Activated naive CD4-positive, alpha-beta T cell treated with anti-CD3 and anti-CD28 coated beads, Interleukin-2, amount 10 ng/mL, durations not matched to agents 7 days and 5 days (primary cell): ENCODE measurements around the gene CLSTN3.
"Not testable (repeated sequence)": the region's sequence is repeated elsewhere in the genome, so short reads cannot be mapped to it uniquely, and the experiment has no call there.

Experiments used
- CTCF ChIA-PET: fragments of 350-600 bp; sonication (Branson Sonifier 250); formaldehyde crosslinking; loops from one replicate; lab custom pipeline; 2021; ENCODE audit warnings: antibody characterized with exemption; lab: Charles Lee
- DNase-seq: peaks from one replicate; pipeline ENCODE4 v3.0.0-alpha.2; 2020
- H3K27ac Mint-ChIP-seq: one replicate; pipeline ENCODE4 v1.8.0; 2021; ENCODE audit warnings: mild to moderate bottlenecking, moderate library complexity, mixed read lengths
- H3K27me3 Mint-ChIP-seq: one replicate; pipeline ENCODE4 v1.8.0; 2021; ENCODE audit warnings: mild to moderate bottlenecking, mixed read lengths
- H3K36me3 Mint-ChIP-seq: one replicate; pipeline ENCODE4 v1.8.0; 2021; ENCODE audit warnings: mixed read lengths
- H3K4me1 Mint-ChIP-seq: one replicate; pipeline ENCODE4 v1.8.0; 2021; ENCODE audit warnings: mixed read lengths
- H3K4me3 Mint-ChIP-seq: one replicate; pipeline ENCODE4 v1.8.0; 2021; ENCODE audit warnings: mild to moderate bottlenecking, moderate library complexity, mixed read lengths
- H3K9me3 Mint-ChIP-seq: one replicate; pipeline ENCODE4 v1.8.0; 2021; ENCODE audit warnings: mixed read lengths

Gene CLSTN3

DNA sequence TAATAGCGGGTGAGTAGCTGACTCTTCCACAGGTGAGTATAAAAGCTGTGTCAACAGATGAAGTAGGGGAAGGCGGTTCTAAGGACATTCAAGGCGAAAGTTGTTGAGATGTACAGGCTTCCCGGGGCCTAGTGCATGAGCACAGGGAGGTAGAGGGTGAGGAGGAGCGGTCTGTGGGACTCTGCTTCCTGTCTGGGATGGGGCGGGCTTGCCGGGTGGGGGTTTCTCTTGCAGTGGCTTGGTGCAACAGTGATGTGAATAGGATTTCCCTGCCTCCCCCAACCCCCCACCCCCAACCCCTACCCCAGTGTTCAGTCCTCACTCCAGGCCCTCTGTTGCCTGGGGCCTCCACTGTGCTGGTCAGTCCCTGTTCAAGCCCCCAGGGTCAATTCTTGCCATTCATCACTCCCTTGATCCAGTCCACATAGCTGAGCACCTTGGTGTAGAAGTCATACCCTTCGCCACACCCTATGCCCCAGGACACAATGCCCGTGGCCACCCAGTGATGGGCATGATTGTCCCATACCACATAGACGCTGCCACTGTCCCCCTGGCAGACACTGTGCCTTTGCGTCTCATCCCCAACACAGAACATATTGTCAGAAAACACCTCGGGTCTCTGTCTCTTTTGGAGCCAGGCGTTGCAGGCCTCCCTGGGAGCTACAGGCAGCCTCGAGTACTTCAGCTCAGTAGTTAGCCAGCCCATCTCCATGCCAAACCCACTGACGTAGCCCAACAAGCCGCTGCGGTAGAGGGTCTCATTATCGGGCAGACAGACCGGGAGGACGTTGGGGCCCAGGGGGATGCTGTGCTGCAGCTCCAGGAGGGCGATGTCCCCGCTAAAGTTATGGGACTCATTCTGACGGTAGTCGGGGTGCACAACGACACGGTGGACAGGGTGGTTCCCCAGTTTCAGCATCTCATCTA, 33.9 kb upstream of the CLSTN3 start:
- no peak overlapping the region for H3K27ac Mint-ChIP-seq
- H3K4me1 Mint-ChIP-seq, result peaks cover 13% of the 10 kb centered on the region
- no peaks in the 10 kb centered on the region for H3K9me3 Mint-ChIP-seq
- CTCF ChIA-PET, result interaction anchor here (0.5 to 1.5 kb wide), 3 partner anchors 11 to 151 kb away, joined by 3 to 6 read pairs (median 5); no protein-coding TSS in a partner anchor
- H3K27me3 Mint-ChIP-seq, result peaks cover 7% of the 10 kb centered on the region
- peaks cover 16% of the 10 kb centered on the region for H3K36me3 Mint-ChIP-seq
- H3K4me3 Mint-ChIP-seq, result no peak overlapping the region
- no peak for DNase-seq

DNA sequence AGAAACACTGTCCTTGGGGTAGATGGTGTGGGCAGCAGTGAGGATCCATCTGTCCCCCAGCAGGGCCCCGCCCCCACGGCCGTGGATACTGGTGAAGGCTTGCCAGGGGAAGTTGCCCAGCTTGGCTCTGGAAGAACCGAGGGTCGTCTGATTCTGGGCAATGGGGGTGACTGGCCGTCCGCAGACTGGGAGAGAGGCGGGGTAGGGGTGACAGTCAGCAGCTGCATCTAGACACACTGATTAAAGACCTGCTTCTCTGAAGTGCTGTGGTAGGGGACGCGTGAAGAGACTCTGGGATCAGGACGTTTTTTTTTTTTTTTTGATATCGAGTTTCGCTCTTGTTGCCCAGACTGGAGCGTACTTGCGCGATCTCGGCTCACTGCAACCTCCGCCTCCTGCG, 33.2 kb upstream of the CLSTN3 start:
- H3K9me3 Mint-ChIP-seq, result no peaks in the 10 kb centered on the region
- peaks cover 7% of the 10 kb centered on the region for H3K27me3 Mint-ChIP-seq
- peaks cover 18% of the 10 kb centered on the region for H3K36me3 Mint-ChIP-seq
- peaks cover 8% of the 10 kb centered on the region for H3K4me1 Mint-ChIP-seq
- no peak overlapping the region for H3K4me3 Mint-ChIP-seq
- CTCF ChIA-PET, result no interaction called here
- H3K27ac Mint-ChIP-seq, result no peak overlapping the region
- no peak for DNase-seq

DNA sequence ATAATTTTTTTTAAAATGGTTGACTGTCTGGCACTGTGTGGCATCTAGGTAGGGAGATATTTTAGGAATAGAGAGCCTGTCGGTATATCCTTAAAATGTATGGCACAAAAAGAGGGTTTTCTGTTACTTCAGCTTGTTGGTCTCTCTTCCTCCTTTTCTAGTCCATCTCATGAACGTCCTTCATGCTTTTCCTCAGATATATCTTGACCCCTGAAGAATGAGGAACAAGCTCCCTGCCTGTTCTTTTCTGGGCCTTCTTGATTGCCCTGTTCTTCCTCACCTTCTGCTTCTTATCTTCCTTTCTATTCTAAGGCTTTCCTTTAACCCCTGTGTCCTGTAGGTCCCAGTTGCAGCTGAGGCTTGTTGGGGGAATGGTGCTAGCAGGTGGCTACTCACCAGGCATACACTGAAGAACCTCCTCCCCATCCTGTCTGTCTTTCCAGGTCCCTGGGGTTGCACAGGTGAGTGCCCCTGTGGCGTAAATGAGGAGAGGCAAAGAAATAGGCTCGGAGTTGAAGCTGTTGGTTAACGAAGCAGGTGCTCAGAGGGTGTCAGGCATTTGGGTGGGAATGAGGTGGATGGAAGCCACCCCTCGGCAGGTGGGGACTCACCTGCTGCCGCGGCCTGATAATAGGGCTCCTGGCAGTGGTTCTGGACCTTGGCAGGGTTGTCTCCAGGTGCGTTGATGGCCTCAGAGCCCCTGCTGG, 30.7 kb upstream of the CLSTN3 start:
- H3K4me3 Mint-ChIP-seq, result no peak overlapping the region

DNA sequence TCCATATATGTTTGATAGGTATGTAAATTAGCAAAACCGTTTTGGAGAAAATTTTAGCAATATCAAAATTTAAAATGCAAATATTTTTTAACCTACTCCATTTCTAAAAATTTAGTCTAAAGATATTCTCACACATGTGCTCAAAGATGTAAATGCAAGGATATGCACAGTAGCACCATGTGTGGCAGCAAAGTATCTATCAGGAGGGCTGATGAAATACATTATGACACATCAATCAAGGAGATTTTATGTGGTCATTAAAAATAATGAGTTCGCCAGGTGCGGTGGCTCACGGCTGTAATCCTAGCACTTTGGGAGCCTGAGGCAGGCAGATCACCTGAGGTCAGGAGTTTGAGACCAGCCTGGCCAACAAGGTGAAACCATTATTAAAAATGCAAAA, 29.9 kb upstream of the CLSTN3 start:
- no peaks in the 10 kb centered on the region for H3K9me3 Mint-ChIP-seq

More for the DNA sequence above, 30.7 kb upstream of the CLSTN3 start:
- no peak for DNase-seq
- Mint-ChIP-seq H3K4me1 (peaks cover 18% of the 10 kb centered on the region), H3K27ac (no peak overlapping the region), H3K36me3 (peaks cover 40% of the 10 kb centered on the region), H3K9me3 (no peaks in the 10 kb centered on the region), H3K27me3 (no peaks in the 10 kb centered on the region)
- CTCF ChIA-PET, result interaction anchor here (0.6 kb wide), 1 partner anchor 41 kb away, joined by 3 read pairs; no protein-coding TSS in a partner anchor

DNA sequence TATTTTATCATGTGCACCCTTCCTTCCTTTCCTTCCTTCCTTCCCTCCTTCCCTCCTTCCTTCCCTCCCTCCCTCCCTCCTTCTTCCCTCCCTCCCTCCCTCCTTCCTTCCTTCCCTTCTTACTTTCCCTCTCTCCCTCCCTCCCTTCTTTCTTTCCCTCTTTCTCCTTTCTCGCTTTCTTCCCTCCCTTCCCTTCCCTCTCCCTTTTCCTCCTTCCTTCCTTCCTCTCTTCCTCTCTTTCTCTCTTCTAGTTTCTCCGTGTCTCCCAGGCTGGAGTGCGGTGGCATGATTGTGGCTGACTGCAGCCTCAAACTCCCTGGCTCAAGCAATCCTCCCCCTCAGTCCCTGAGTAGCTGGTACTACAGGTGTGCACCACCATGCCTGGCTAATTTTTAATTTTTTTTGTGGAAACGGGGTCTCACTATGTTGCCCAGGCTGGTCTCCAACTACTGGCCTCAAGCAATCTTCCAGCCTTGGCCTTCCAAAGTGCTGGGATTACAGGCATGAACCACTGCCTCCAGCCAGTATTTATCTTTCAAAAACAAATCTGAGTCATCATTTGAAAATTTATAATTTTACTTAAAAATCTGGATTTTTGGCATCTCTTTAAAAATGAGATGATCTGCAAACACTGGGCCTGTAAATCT, 29.0 kb upstream of the CLSTN3 start:
- Mint-ChIP-seq H3K4me1 (peaks cover 29% of the 10 kb centered on the region), H3K9me3 (peaks cover 8% of the 10 kb centered on the region), H3K27me3 (no peaks in the 10 kb centered on the region), H3K27ac (no peak overlapping the region), H3K36me3 (peaks cover 55% of the 10 kb centered on the region), H3K4me3 (no peak overlapping the region)
- CTCF ChIA-PET, result no interaction called here
- DNase-seq, result no peak

More for the DNA sequence above, 29.9 kb upstream of the CLSTN3 start:
- Mint-ChIP-seq H3K4me3 (no peak overlapping the region), H3K27me3 (no peaks in the 10 kb centered on the region), H3K27ac (no peak overlapping the region), H3K4me1 (peaks cover 21% of the 10 kb centered on the region), H3K36me3 (peaks cover 46% of the 10 kb centered on the region)
- CTCF ChIA-PET, result no interaction called here
- no peak for DNase-seq

DNA sequence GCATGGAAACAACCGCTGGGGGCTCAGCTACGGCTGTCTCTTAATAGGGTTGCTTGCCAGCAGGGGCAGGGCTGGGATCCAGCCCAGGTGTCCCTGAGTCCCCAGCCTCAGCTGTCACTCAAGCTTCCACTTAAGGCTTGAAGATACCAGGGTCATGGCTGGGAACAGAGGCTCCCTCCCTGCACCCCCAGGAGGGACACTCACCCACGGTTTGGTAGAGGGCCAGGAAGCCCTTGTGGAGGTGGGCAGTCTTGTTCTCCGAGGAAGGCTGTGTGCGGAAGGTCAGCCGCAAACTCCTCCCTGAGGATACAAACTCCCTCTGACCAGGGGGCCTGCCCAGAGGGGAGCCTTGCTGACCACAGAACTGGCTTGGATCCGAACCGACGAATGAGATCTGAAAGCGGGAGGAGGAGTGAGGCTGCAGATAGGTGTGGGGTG, 28.5 kb upstream of the CLSTN3 start:
- H3K9me3 Mint-ChIP-seq, result peaks cover 12% of the 10 kb centered on the region
- no peaks in the 10 kb centered on the region for H3K27me3 Mint-ChIP-seq
- no peak overlapping the region for H3K4me3 Mint-ChIP-seq
- CTCF ChIA-PET, result interaction anchor here (1.9 kb wide), 1 partner anchor 11 kb away, joined by 14 read pairs; no protein-coding TSS in a partner anchor
- no peak overlapping the region for H3K27ac Mint-ChIP-seq
- peaks cover 35% of the 10 kb centered on the region for H3K4me1 Mint-ChIP-seq
- no peak for DNase-seq
- H3K36me3 Mint-ChIP-seq, result peaks cover 60% of the 10 kb centered on the region

DNA sequence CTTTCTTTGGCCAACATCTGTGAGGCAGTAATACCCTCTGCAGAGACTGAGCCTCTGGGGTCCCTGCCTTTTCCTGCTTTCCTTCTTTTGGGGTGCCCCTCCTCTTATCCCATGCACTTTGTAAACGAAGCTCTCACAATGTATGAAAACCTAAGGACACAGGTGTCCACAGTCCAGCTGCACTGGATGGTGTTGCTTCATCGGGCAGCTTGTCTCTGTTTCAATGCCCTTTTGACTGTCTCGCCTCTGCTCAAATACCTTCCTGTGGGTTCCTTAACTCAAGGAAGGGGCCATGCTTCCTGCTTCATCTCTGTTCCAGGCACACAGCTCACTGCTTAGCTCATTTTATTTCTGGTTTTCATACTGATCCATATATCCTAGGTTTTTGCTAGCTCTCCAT, 27.6 kb upstream of the CLSTN3 start:
- peaks cover 40% of the 10 kb centered on the region for H3K4me1 Mint-ChIP-seq
- CTCF ChIA-PET, result interaction anchor here (0.6 to 1.9 kb wide), 4 partner anchors 10 to 236 kb away, joined by 3 to 14 read pairs (median 3); no protein-coding TSS in a partner anchor
- H3K4me3 Mint-ChIP-seq, result no peak overlapping the region
- H3K27me3 Mint-ChIP-seq, result no peaks in the 10 kb centered on the region
- peaks cover 64% of the 10 kb centered on the region for H3K36me3 Mint-ChIP-seq
- peaks cover 12% of the 10 kb centered on the region for H3K9me3 Mint-ChIP-seq
- no peak overlapping the region for H3K27ac Mint-ChIP-seq
- DNase-seq, result no peak

DNA sequence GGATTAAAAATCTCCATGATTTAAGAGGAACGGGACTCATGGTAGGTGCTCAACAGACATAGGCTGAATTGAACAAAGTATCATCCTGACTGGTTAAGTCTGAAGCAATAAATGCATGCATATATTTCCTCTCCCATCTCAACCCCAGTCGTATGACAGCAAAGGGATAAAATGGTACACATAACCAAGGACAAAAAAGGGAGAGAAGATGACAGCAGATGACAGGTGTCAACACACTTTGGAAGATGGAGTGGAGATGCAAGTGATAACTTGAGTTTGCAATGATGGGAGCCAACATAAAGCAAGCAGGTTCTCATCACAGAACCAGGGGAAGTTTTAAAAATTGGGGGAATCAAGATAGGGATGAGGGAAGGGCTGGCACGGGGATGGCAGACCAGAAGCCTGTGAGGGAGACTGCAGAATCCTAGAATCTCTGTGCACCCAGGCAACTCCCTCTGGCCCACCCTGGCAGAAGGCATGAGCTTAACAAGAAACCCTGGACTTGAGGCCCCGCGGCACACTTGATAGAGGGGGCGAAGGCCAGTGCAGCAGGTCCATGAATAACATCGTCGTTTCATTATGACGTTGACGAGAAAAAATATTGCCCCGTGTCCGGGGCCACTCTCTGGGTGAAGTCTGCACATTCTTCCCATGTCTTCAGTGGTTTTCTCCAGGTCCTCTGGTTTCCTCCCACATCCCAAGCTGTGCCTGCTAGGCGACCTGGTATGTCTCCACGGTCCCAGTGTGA, 26.2 kb upstream of the CLSTN3 start:
- Mint-ChIP-seq H3K27me3 (no peaks in the 10 kb centered on the region), H3K4me3 (no peak overlapping the region), H3K9me3 (peaks cover 12% of the 10 kb centered on the region), H3K4me1 (peaks cover 49% of the 10 kb centered on the region), H3K27ac (no peak overlapping the region), H3K36me3 (peaks cover 67% of the 10 kb centered on the region)
- no peak for DNase-seq
- CTCF ChIA-PET, result interaction anchor here (1.2 kb wide), 1 partner anchor 10 kb away, joined by 3 read pairs; no protein-coding TSS in a partner anchor

DNA sequence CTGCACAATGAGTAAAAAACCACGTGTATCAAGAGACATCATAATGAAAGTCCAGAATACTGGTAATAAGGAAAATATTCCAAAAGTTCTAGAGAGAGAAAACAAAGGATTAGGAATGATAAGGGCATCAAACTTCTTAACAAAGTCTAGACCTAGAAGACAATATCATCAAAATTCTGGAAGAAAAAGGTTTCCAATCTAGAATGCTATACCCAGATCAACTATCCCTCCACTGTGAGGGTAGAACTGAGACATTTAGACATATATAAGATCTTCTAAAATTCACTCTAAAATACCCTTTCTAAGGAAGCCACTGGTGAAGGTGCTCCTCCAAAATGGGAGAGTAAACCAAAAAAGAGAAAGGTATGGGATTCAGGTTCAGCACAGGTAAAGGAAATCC, 24.1 kb upstream of the CLSTN3 start:
- H3K27ac Mint-ChIP-seq, result no peak overlapping the region
- CTCF ChIA-PET, result no interaction called here
- no peaks in the 10 kb centered on the region for H3K27me3 Mint-ChIP-seq
- no peak for DNase-seq
- peaks cover 69% of the 10 kb centered on the region for H3K4me1 Mint-ChIP-seq
- H3K9me3 Mint-ChIP-seq, result peaks cover 12% of the 10 kb centered on the region
- peak overlapping the region; percentile 40 for H3K4me3 Mint-ChIP-seq
- peaks cover 58% of the 10 kb centered on the region for H3K36me3 Mint-ChIP-seq

DNA sequence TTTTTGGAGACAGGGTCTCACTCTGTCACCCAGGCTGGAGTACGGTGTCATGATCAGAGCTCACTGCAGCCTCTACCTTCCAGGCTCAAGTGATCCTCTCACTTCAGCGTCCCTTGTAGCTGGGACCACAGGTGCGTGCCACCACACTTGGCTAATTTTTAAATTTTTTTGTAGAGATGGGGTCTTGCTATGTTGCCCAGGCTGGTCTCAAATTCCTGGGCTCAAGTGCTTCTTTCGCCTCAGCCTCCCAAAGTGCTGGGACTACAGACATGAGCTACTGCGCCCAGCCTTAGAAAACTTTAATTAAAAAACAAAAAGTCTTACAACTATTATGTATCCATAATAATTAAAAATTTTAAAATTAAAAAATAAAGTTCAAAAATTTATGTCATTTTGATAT, 23.0 kb upstream of the CLSTN3 start:
- not testable (repeated sequence) for H3K27me3 Mint-ChIP-seq, DNase-seq, H3K27ac Mint-ChIP-seq
- Mint-ChIP-seq H3K9me3 (peaks cover 12% of the 10 kb centered on the region), H3K4me3 (peak overlapping the region; percentile 50), H3K36me3 (peaks cover 54% of the 10 kb centered on the region), H3K4me1 (peaks cover 75% of the 10 kb centered on the region)
- CTCF ChIA-PET, result interaction anchor here (0.6 to 3.0 kb wide), 9 partner anchors 11 to 374 kb away, joined by 3 to 22 read pairs (median 5); partner anchors contain the start of genes C12orf57, LPCAT3, RNU7-1 and SPSB2

DNA sequence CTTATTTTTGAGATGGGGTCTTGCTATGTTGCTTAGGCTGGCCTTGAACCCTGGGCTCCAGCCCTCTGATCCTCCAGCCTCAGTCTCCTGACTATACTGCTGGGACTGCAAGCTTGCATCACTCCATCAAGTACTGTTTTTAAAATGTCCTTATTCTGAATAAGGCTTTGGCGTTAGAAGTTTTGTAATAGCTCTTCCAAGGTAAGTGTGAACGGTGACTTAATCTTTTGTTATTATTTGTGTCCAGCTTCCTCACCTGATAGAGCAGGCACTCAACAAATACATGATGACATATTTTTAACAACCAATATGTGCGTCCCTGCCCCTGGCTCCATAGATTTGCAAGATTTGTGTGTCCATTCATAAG, 22.6 kb upstream of the CLSTN3 start:
- Mint-ChIP-seq H3K36me3 (peaks cover 50% of the 10 kb centered on the region), H3K9me3 (peaks cover 12% of the 10 kb centered on the region), H3K27ac (peak overlapping the region; percentile 95), H3K27me3 (no peaks in the 10 kb centered on the region), H3K4me3 (peak overlapping the region; percentile 97), H3K4me1 (peaks cover 73% of the 10 kb centered on the region)
- CTCF ChIA-PET, result interaction anchor here (0.7 to 3.0 kb wide), 15 partner anchors 14 to 235 kb away, joined by 3 to 22 read pairs (median 6); partner anchors contain the start of genes C12orf57, C1R, CLSTN3 and LPCAT3
- DNase-seq, result no peak

DNA sequence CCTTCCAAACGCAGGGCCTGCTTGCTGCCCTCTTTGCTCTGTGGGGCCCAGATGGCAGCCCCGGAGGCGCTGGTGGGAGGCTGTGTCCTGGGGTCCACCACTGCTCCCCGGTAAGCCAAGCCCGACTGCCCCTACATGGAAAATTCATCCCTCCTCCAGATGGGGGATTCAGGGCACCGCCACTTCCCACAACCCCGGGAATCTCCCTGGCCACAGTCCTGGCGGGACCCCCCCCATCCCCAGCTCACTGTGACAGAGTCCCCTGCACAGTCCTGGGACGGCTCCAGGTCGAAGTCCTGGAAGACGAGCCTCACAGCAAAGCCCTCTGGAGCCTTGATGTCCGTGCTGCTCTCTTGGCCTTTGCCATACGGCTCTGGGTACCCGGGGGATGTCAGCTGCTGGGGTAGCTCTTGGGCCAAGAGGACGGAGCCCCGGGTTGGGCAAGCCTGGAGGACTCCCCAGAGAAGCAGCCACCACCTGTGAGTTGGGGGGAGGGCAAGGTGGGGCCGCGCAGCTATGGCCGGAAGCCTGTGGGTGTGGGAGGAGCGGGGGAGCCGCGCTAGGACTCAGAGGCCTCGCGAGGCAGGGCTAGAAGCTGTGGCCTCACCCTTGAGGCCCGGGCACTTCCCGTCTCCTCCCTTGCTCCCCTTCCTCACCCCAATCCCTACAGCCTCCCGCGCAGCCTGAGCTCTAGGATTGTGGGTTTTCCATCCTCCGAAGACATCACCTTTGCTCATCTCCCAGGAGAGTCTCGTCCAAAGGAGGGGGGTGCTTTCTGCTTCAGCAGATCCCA, 22.0 kb upstream of the CLSTN3 start:
- Mint-ChIP-seq H3K27ac (peak overlapping the region; percentile 95), H3K4me1 (peaks cover 72% of the 10 kb centered on the region), H3K36me3 (peaks cover 47% of the 10 kb centered on the region), H3K9me3 (peaks cover 12% of the 10 kb centered on the region), H3K27me3 (no peaks in the 10 kb centered on the region), H3K4me3 (peak overlapping the region; percentile 97)
- CTCF ChIA-PET, result interaction anchor here (0.7 to 3.0 kb wide), 19 partner anchors 14 to 236 kb away, joined by 3 to 22 read pairs (median 5); partner anchors contain the start of genes C12orf57, C1R, CLSTN3 and LPCAT3
- DNase-seq, result peak; percentile 90
